Glutamatergic neuron (in vitro differentiated cells): ENCODE data around the gene KCNT1. TPM values are rescaled to one million over a fixed set of nuclear protein-coding genes. Genes with fewer than 3 reads are reported as not detected.

Experiments
- DNase-seq: peaks from one replicate; pipeline ENCODE4 v3.0.0; 2022
- H3K27ac Mint-ChIP-seq: one replicate; pipeline ENCODE4 v1.8.0; 2020; ENCODE audit warnings: mild to moderate bottlenecking, mixed read lengths, inconsistent platforms; ENCODE audit not compliant: unreplicated experiment
- H3K27me3 Mint-ChIP-seq: one replicate; pipeline ENCODE4 v1.8.0; 2020; ENCODE audit warnings: mild to moderate bottlenecking, moderate library complexity, mixed read lengths, inconsistent platforms; ENCODE audit not compliant: unreplicated experiment
- H3K36me3 Mint-ChIP-seq: one replicate; pipeline ENCODE4 v1.8.0; 2020; ENCODE audit warnings: mild to moderate bottlenecking, mixed read lengths, inconsistent platforms; ENCODE audit not compliant: unreplicated experiment
- H3K4me1 Mint-ChIP-seq: one replicate; pipeline ENCODE4 v1.8.0; 2020; ENCODE audit warnings: mild to moderate bottlenecking, low read depth, mixed read lengths, inconsistent platforms; ENCODE audit not compliant: unreplicated experiment
- H3K4me3 Mint-ChIP-seq: one replicate; pipeline ENCODE4 v1.8.0; 2020; ENCODE audit warnings: mild to moderate bottlenecking, mixed read lengths, inconsistent platforms; ENCODE audit not compliant: unreplicated experiment
- H3K9me3 Mint-ChIP-seq: one replicate; pipeline ENCODE4 v1.8.0; 2020; ENCODE audit warnings: mild to moderate bottlenecking, moderate library complexity, mixed read lengths, inconsistent platforms; ENCODE audit not compliant: unreplicated experiment
- total RNA-seq: library from RNA; stranded (reverse); fragmentation: NEBNext Ultra II Directional; extraction: Animal tissue kit (Norgen Biotek cat#: 25700); gene quantifications from one replicate; pipeline ENCODE4 v1.2.1, GENCODE V29; 2021; ENCODE audit not compliant: unreplicated experiment
- TF ChIP-seq, protein P1 (sequence below): fragments of 200-600 bp; sonication (generic); IDR thresholded peaks from one replicate; pipeline ENCODE4 v1.5.0; 2021; ENCODE audit not compliant: partially characterized antibody, unreplicated experiment

The KCNT1 gene
- total RNA-seq, 1 donor from 2014 or later: 0.76 TPM

GRCh38 chr9:135690836-135691570 is 11.0 kb upstream of the KCNT1 start:
- H3K27ac Mint-ChIP-seq: no peak overlapping the region
- peaks cover 7% of the 10 kb centered on the region for H3K9me3 Mint-ChIP-seq
- no peaks in the 10 kb centered on the region for H3K36me3 Mint-ChIP-seq

GRCh38 chr9:135692410-135692809 is 9.6 kb upstream of the KCNT1 start:
- DNase-seq: no peak
- peaks cover 2% of the 10 kb centered on the region for H3K27me3 Mint-ChIP-seq
- H3K27ac Mint-ChIP-seq: no peak overlapping the region
- no peak overlapping the region for H3K4me3 Mint-ChIP-seq
- H3K9me3 Mint-ChIP-seq: peaks cover 4% of the 10 kb centered on the region
- no peaks in the 10 kb centered on the region for H3K36me3 Mint-ChIP-seq
- TF ChIP-seq, protein P1, sequence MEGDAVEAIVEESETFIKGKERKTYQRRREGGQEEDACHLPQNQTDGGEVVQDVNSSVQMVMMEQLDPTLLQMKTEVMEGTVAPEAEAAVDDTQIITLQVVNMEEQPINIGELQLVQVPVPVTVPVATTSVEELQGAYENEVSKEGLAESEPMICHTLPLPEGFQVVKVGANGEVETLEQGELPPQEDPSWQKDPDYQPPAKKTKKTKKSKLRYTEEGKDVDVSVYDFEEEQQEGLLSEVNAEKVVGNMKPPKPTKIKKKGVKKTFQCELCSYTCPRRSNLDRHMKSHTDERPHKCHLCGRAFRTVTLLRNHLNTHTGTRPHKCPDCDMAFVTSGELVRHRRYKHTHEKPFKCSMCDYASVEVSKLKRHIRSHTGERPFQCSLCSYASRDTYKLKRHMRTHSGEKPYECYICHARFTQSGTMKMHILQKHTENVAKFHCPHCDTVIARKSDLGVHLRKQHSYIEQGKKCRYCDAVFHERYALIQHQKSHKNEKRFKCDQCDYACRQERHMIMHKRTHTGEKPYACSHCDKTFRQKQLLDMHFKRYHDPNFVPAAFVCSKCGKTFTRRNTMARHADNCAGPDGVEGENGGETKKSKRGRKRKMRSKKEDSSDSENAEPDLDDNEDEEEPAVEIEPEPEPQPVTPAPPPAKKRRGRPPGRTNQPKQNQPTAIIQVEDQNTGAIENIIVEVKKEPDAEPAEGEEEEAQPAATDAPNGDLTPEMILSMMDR: no peak
- H3K4me1 Mint-ChIP-seq: peaks cover 3% of the 10 kb centered on the region

More at GRCh38 chr9:135690836-135691570, 11.0 kb upstream of the KCNT1 start:
- TF ChIP-seq, protein P1: no peak
- H3K27me3 Mint-ChIP-seq: peaks cover 2% of the 10 kb centered on the region
- peaks cover 5% of the 10 kb centered on the region for H3K4me1 Mint-ChIP-seq
- DNase-seq: no peak
- H3K4me3 Mint-ChIP-seq: no peak overlapping the region

- H3K4me3 Mint-ChIP-seq: no peak overlapping the region
- DNase-seq: no peak
- no peak overlapping the region for H3K27ac Mint-ChIP-seq
- H3K27me3 Mint-ChIP-seq: peaks cover 2% of the 10 kb centered on the region
- no peaks in the 10 kb centered on the region for H3K36me3 Mint-ChIP-seq
- peaks cover 4% of the 10 kb centered on the region for H3K9me3 Mint-ChIP-seq
- TF ChIP-seq, protein P1: no peak
- peaks cover 3% of the 10 kb centered on the region for H3K4me1 Mint-ChIP-seq
These were observed 8.7 kb upstream of the KCNT1 start for GRCh38 chr9:135693265-135693664.

- H3K27me3 Mint-ChIP-seq: peaks cover 2% of the 10 kb centered on the region
- no peaks in the 10 kb centered on the region for H3K36me3 Mint-ChIP-seq
- TF ChIP-seq, protein P1: no peak
- no peak overlapping the region for H3K27ac Mint-ChIP-seq
- peaks cover 3% of the 10 kb centered on the region for H3K4me1 Mint-ChIP-seq
- DNase-seq: no peak
- H3K4me3 Mint-ChIP-seq: no peak overlapping the region
- H3K9me3 Mint-ChIP-seq: peaks cover 4% of the 10 kb centered on the region
These were observed 8.2 kb upstream of the KCNT1 start for GRCh38 chr9:135693771-135694170.

DNA sequence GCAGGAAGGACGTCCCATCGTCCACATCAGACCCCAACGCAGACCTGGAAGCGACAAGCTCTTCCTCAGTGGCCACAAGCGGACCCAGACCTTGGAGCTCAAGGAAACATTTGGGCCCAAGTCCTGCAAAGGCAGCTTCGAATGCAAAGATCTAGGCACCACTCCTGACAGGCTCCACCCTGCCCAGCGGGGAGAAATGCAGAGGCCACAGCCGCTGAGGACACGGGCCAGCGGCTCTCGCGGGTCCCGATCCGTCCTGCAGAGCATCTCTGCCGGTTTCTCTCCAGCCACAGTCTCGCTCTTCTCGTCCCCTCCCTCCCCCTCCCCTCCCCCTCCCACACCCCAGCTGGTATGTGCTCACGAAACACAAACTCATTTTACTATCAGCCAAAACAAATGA is 7.6 kb upstream of the KCNT1 start:
- Mint-ChIP-seq H3K36me3 (no peaks in the 10 kb centered on the region), H3K27ac (no peak overlapping the region), H3K4me3 (no peak overlapping the region), H3K9me3 (peaks cover 4% of the 10 kb centered on the region), H3K27me3 (peaks cover 2% of the 10 kb centered on the region), H3K4me1 (peaks cover 3% of the 10 kb centered on the region)
- TF ChIP-seq, protein P1: no peak
- no peak for DNase-seq
